A549 (cell line): ENCODE results near the gene MLH3. TPM values are rescaled to one million over a fixed set of nuclear protein-coding genes. Genes with fewer than 3 reads are reported as not detected.

ENCODE experiments used
- ATAC-seq, 2 experiments: fragments of 200-7000 bp in 1 of 2; fragments of >200 bp in 1 of 2; cut with Nextera tagmentation in 1 of 2; cut with Tn5 transposase in 1 of 2; 3 replicates each; pipeline versions ENCODE4 v1.8.0 to v1.9.1; 2018 to 2020; ENCODE audit warnings: mild to moderate bottlenecking in 1 of 2, moderate library complexity in 1 of 2
- CTCF ChIA-PET: fragments of 300-600 bp; sonication (Branson Sonifier 250); formaldehyde crosslinking; extraction: SDS; loops from one replicate; lab custom pipeline; 2021; ENCODE audit warnings: antibody characterized with exemption, inconsistent platforms; lab: Yijun Ruan, JAX
- POLR2A ChIA-PET: fragments of 350-600 bp; formaldehyde crosslinking; extraction: SDS; loops from one replicate; lab custom pipeline; 2021; ENCODE audit warnings: antibody characterized with exemption, inconsistent platforms; lab: Yijun Ruan, JAX
- DNase-seq, 2 experiments: peaks; one replicate each; pipeline versions ENCODE4 v3.0.0 to v3.0.0-alpha.2; 2011 to 2016; ENCODE audit warnings: low read depth in 1 of 2, low spot score in 1 of 2
- FAIRE-seq: peaks from 2 replicates; lab custom pipeline; 2011; peaks lifted over from hg19 to GRCh38; lab: Jason Lieb, UNC
- H3K27ac ChIP-seq, 2 experiments: fragments of >200 bp; sonication (Bioruptor Twin); formaldehyde crosslinking; 3 replicates each; pipeline ENCODE4 v1.5.1; 2016 to 2017
- H3K4me1 ChIP-seq: fragments of >200 bp; sonication (Bioruptor Twin); formaldehyde crosslinking; 3 replicates; pipeline ENCODE4 v1.6.1; 2016
- H3K4me2 ChIP-seq: fragments of >200 bp; sonication (Bioruptor Twin); formaldehyde crosslinking; 3 replicates; pipeline ENCODE4 v1.6.1; 2016
- H3K4me3 ChIP-seq: fragments of >200 bp; sonication (Bioruptor Twin); formaldehyde crosslinking; 3 replicates; pipeline ENCODE4 v1.5.1; 2016
- H3K9me3 ChIP-seq: fragments of >200 bp; sonication (Bioruptor Twin); formaldehyde crosslinking; 3 replicates; pipeline ENCODE4 v1.6.1; 2016
- CBX2 ChIP-seq: fragments of 200-600 bp; sonication (generic); IDR thresholded peaks from 2 replicates; pipeline ENCODE4 v1.6.1; 2016; ENCODE audit warnings: low read depth, mild to moderate bottlenecking, borderline replicate concordance
- EHF ChIP-seq: fragments of 250-450 bp; sonication (Bioruptor Pico); IDR thresholded peaks from 2 replicates; pipeline ENCODE4 v1.5.0; 2020; ENCODE audit warnings: mild to moderate bottlenecking
- ELK1 ChIP-seq: fragments of 150-350 bp; IDR thresholded peaks from 2 replicates; pipeline ENCODE4 v1.6.1; 2014; ENCODE audit warnings: low read depth, mild to moderate bottlenecking, low read length
- ESRRA ChIP-seq: fragments of 150-350 bp; IDR thresholded peaks from 2 replicates; pipeline ENCODE4 v1.6.1; 2014; ENCODE audit warnings: mild to moderate bottlenecking, low read length, borderline replicate concordance
- FOSB ChIP-seq: fragments of 250-450 bp; sonication (Bioruptor Pico); IDR thresholded peaks from 2 replicates; pipeline ENCODE4 v1.5.0; 2020; ENCODE audit warnings: mild to moderate bottlenecking, moderate library complexity
- FOSL2 ChIP-seq, 2 experiments: fragments of 450-650 bp in 1 of 2; fragments of >200 bp in 1 of 2; sonication (Bioruptor Twin) in 1 of 2; formaldehyde crosslinking; IDR thresholded peaks; 2 replicates each; pipeline versions ENCODE4 v1.5.0 to v1.6.1; 2016 to 2020; ENCODE audit warnings: mild to moderate bottlenecking in 1 of 2, moderate library complexity in 1 of 2
- FOXS1 ChIP-seq: fragments of 250-450 bp; sonication (Bioruptor Pico); IDR thresholded peaks from 2 replicates; pipeline ENCODE4 v1.5.0; 2020; ENCODE audit warnings: mild to moderate bottlenecking, moderate library complexity
- HDAC2 ChIP-seq: fragments of 200-600 bp; sonication (generic); IDR thresholded peaks from 2 replicates; pipeline ENCODE4 v1.6.1; 2016
- HEYL ChIP-seq: fragments of 250-450 bp; sonication (Bioruptor Pico); IDR thresholded peaks from 2 replicates; pipeline ENCODE4 v1.8.0; 2021; ENCODE audit warnings: mild to moderate bottlenecking, moderate library complexity
- JUNB ChIP-seq: fragments of >200 bp; sonication (Bioruptor Twin); formaldehyde crosslinking; IDR thresholded peaks from 2 replicates; pipeline ENCODE4 v1.6.1; 2016
- MAFK ChIP-seq: fragments of 450-650 bp; IDR thresholded peaks from 2 replicates; pipeline ENCODE4 v1.6.1; 2014; ENCODE audit not compliant: partially characterized antibody
- MAX ChIP-seq: IDR thresholded peaks from 2 replicates; pipeline ENCODE4 v1.6.1; 2012
- NFE2L2 ChIP-seq: fragments of 150-350 bp; conservative IDR thresholded peaks from 2 replicates; pipeline ENCODE4 v1.6.1; 2014; ENCODE audit warnings: low read length
- RAD21 ChIP-seq, 2 experiments: fragments of >200 bp in 1 of 2; sonication (Bioruptor Twin) in 1 of 2; formaldehyde crosslinking in 1 of 2; IDR thresholded peaks in 1 of 2; conservative IDR thresholded peaks in 1 of 2; 2 replicates in 1 of 2; 3 replicates in 1 of 2; pipeline ENCODE4 v1.6.1; 2012 to 2018; ENCODE audit warnings: inconsistent platforms in 1 of 2
- RNF2 ChIP-seq: fragments of 200-600 bp; sonication (generic); IDR thresholded peaks from 2 replicates; pipeline ENCODE4 v1.6.1; 2016; ENCODE audit warnings: low read depth, mild to moderate bottlenecking, antibody characterized with exemption, moderate library complexity, borderline replicate concordance
- SREBF2 ChIP-seq: fragments of 450-650 bp; IDR thresholded peaks from 2 replicates; pipeline ENCODE4 v1.6.1; 2014; ENCODE audit warnings: mild to moderate bottlenecking, moderate library complexity
- TFCP2L1 ChIP-seq: fragments of 250-450 bp; sonication (Bioruptor Pico); IDR thresholded peaks from 2 replicates; pipeline ENCODE4 v1.5.0; 2021; ENCODE audit warnings: mild to moderate bottlenecking
- ZC3H11A ChIP-seq: fragments of 450-650 bp; IDR thresholded peaks from 2 replicates; pipeline ENCODE4 v1.6.1; 2014; ENCODE audit warnings: antibody characterized with exemption, mild to moderate bottlenecking
- WGBS: methylation state at CpG from one replicate; pipeline ENCODE4 v1.1.6; 2017; ENCODE audit errors: missing lambda C conversion rate; 5-methylcytosine and 5-hydroxymethylcytosine counted together
- polyA plus RNA-seq, 4 experiments: library from polyadenylated mRNA; depleted of rRNA in 3 of 4; stranded (reverse); fragments of >200 nt; fragmentation: RNase III in 1 of 4; extraction: RNeasy Plus Mini Kit Qiagen cat#74134 plus additional on column Dnase treatment in 1 of 4; gene quantifications; 2 replicates in 3 of 4; 3 replicates in 1 of 4; pipeline ENCODE4 v1.2.3, GENCODE V29; 2011 to 2017
- TF ChIP-seq, protein P1 (sequence below): fragments of 250-450 bp; sonication (Bioruptor Pico); IDR thresholded peaks from 2 replicates; pipeline ENCODE4 v1.5.0; 2020; ENCODE audit warnings: low read depth, mild to moderate bottlenecking, moderate library complexity
- TF ChIP-seq, protein P2 (sequence below): fragments of >200 bp; sonication (Bioruptor Twin); formaldehyde crosslinking; IDR thresholded peaks from 3 replicates; pipeline ENCODE4 v1.5.1; 2016

The MLH3 gene
- polyA plus RNA-seq, 2 of the 4 experiments (the other 2 are of a cell fraction): 15.2 to 32.3 TPM

GRCh38 chr14:75051556-75051899 is 261 bp upstream of the MLH3 start:
- Histone ChIP-seq H3K27ac (peak overlapping the region in 1 of 2 experiments; percentile 93; a peak in 4 of 6 replicates), H3K9me3 (no peaks in the 10 kb centered on the region), H3K4me1 (peaks cover 9% of the 10 kb centered on the region; the same call in 1 of the 3 replicates), H3K4me3 (no peak overlapping the region; the same call in 2 of the 3 replicates), H3K4me2 (peak overlapping the region; percentile 84)
- CTCF ChIA-PET: interaction anchor here (0.6 to 1.8 kb wide), 3 partner anchors 37 to 860 kb away, joined by 3 to 10 read pairs (median 3); no protein-coding TSS in a partner anchor
- peak in 1 of 2 experiments; percentile 37; a peak in 3 of 6 replicates for ATAC-seq
- no peak for DNase-seq
- FAIRE-seq: no peak
- WGBS: 20% methylated on average over 5 of the region's 5 CpGs
- POLR2A ChIA-PET: interaction anchor here (0.6 to 0.9 kb wide), 3 partner anchors 16 to 38 kb away, joined by 3 read pairs; partner anchors contain the start of gene ZC2HC1C
- TF ChIP-seq HDAC2 (no peak), HEYL (CRISPR knock-in tag) (no peak), EHF (CRISPR knock-in tag) (no peak), JUNB (no peak), RNF2 (no peak), SREBF2 (no peak)
- TF ChIP-seq, protein P1, sequence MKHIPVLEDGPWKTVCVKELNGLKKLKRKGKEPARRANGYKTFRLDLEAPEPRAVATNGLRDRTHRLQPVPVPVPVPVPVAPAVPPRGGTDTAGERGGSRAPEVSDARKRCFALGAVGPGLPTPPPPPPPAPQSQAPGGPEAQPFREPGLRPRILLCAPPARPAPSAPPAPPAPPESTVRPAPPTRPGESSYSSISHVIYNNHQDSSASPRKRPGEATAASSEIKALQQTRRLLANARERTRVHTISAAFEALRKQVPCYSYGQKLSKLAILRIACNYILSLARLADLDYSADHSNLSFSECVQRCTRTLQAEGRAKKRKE: no peak

DNA sequence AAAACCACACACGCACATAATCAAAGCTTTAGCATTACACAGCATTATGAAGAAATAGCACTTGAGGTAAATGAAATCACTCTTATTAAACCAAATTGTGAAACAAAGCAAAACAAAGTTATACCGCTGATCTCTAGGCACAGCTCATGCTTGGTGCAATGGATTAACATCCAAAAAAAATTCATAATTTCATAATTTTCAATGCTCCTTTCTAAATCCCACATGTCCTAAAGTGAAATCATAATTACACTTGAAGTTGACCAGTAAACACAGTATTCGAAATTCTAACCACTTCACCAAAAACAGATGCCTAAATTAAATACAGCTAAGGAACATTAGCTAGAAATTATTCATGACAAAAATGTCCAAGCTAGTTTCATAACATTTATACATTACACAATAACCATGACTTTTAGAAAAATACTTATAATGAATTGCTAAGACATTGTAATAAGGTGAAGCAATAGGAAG is 1.5 kb downstream of the MLH3 start:
- POLR2A ChIA-PET: no interaction called here
- H3K4me2 ChIP-seq: peak overlapping the region; percentile 84
- DNase-seq (no peak), FAIRE-seq (no peak), ATAC-seq (no peak)
- TF ChIP-seq RAD21 (conservative IDR thresholded peaks at IDR 0.05 in 1 of 2, IDR thresholded peaks at IDR 0.05 in 1 of 2) (no peak), ZC3H11A (no peak), CBX2 (no peak), FOXS1 (CRISPR knock-in tag) (no peak), ESRRA (no peak), FOSB (CRISPR knock-in tag) (no peak)
- TF ChIP-seq, protein P1: no peak
- WGBS: 95% methylated on average over 3 of the region's 3 CpGs
- peaks cover 16% of the 10 kb centered on the region; the same call in 2 of the 3 replicates for H3K4me1 ChIP-seq
- H3K27ac ChIP-seq: no peak overlapping the region
- CTCF ChIA-PET: interaction anchor here (0.6 to 1.8 kb wide), 10 partner anchors 10 to 189 kb away, joined by 3 to 7 read pairs (median 3); no protein-coding TSS in a partner anchor
- H3K9me3 ChIP-seq: no peaks in the 10 kb centered on the region
- no peak overlapping the region; the same call in 2 of the 3 replicates for H3K4me3 ChIP-seq

DNA sequence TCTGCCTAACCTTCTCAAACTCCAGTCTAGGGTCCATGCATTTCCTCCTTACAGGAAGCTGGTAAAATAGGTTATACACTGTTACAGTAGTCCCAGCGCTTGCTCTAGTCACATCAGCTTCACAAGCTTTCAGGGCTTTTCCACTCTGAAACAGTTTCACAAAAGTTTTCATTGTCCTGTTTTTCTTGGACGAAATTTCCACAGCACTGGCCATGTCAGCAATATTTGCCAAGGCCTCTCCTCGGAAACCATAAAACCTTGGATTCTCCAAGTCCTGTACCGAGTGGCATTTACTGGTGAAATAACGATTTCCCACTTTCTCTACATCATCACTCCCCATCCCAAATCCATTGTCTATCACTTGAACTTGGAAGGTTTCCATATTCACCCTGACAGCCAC is 2.1 kb downstream of the MLH3 start:
- H3K4me3 ChIP-seq: no peak overlapping the region
- ChIA-PET POLR2A (interaction anchor here (0.8 kb wide), 1 partner anchor 20 kb away, joined by 3 read pairs; the partner anchor contains the start of gene ZC2HC1C), CTCF (interaction anchor here (0.6 to 1.8 kb wide), 9 partner anchors 9 to 188 kb away, joined by 3 to 7 read pairs (median 4); no protein-coding TSS in a partner anchor)
- WGBS: 94% methylated on average over 5 of the region's 5 CpGs
- H3K4me1 ChIP-seq: peaks cover 22% of the 10 kb centered on the region
- FAIRE-seq (no peak), ATAC-seq (no peak), DNase-seq (no peak)
- TF ChIP-seq TFCP2L1 (CRISPR knock-in tag) (no peak), NFE2L2 (no peak), MAFK (no peak), MAX (no peak), ELK1 (no peak), FOSL2 (IDR thresholded peaks at IDR 0.05) (no peak), FOSL2 (CRISPR knock-in tag; IDR thresholded peaks at IDR 0.05) (no peak), ESRRA (no peak), HDAC2 (no peak), ZC3H11A (no peak)
- TF ChIP-seq, protein P2, sequence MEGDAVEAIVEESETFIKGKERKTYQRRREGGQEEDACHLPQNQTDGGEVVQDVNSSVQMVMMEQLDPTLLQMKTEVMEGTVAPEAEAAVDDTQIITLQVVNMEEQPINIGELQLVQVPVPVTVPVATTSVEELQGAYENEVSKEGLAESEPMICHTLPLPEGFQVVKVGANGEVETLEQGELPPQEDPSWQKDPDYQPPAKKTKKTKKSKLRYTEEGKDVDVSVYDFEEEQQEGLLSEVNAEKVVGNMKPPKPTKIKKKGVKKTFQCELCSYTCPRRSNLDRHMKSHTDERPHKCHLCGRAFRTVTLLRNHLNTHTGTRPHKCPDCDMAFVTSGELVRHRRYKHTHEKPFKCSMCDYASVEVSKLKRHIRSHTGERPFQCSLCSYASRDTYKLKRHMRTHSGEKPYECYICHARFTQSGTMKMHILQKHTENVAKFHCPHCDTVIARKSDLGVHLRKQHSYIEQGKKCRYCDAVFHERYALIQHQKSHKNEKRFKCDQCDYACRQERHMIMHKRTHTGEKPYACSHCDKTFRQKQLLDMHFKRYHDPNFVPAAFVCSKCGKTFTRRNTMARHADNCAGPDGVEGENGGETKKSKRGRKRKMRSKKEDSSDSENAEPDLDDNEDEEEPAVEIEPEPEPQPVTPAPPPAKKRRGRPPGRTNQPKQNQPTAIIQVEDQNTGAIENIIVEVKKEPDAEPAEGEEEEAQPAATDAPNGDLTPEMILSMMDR: no peak
- no peak overlapping the region for H3K4me2 ChIP-seq
- no peaks in the 10 kb centered on the region for H3K9me3 ChIP-seq
- no peak overlapping the region for H3K27ac ChIP-seq
